Bronchial epithelial cell (primary cell): ENCODE results near the gene PMPCA. TPM values are rescaled to one million over a fixed set of nuclear protein-coding genes. Genes with fewer than 3 reads are reported as not detected.

ENCODE experiments used
- DNase-seq: peaks from one replicate; pipeline ENCODE4 v3.0.0-alpha.2; 2010; ENCODE audit warnings: low read depth
- FAIRE-seq: peaks from 2 replicates; lab custom pipeline; 2011; peaks lifted over from hg19 to GRCh38; lab: Jason Lieb, UNC
- H3K27me3 ChIP-seq: 2 replicates; pipeline ENCODE4 v1.5.1; 2011; ENCODE audit warnings: low read length; ENCODE audit not compliant: control insufficient read depth, insufficient read depth
- H3K36me3 ChIP-seq: 2 replicates; pipeline ENCODE4 v1.5.1; 2011; ENCODE audit warnings: low read length; ENCODE audit not compliant: control insufficient read depth, insufficient read depth
- H3K4me3 ChIP-seq: 2 replicates; pipeline ENCODE4 v1.5.1; 2011; ENCODE audit warnings: mild to moderate bottlenecking, low read depth, low read length, control low read depth
- CTCF ChIP-seq: IDR thresholded peaks from 2 replicates; pipeline ENCODE4 v1.5.1; 2011; ENCODE audit warnings: mild to moderate bottlenecking, moderate library complexity, low read length, control low read depth, inconsistent platforms; ENCODE audit not compliant: insufficient read depth, severe bottlenecking
- total RNA-seq: library from RNA; depleted of rRNA; stranded (reverse); fragments of >200 nt; gene quantifications from 2 replicates; pipeline ENCODE4 v1.2.1, GENCODE V29; 2014

The PMPCA gene
- total RNA-seq, 1 donor from 2014 or later, result 43.2 TPM

- H3K27me3 ChIP-seq, result no peaks in the 10 kb centered on the region
Measured at GRCh38 chr9:136372006-136372405, 38.5 kb upstream of the PMPCA start.

GRCh38 chr9:136372561-136373299 is 37.7 kb upstream of the PMPCA start:
- Histone ChIP-seq H3K27me3 (no peaks in the 10 kb centered on the region), H3K36me3 (peaks cover 6% of the 10 kb centered on the region), H3K4me3 (no peak overlapping the region)
- DNase-seq, result peak; percentile 36
- FAIRE-seq, result no peak
- TF ChIP-seq CTCF, result no peak

More at GRCh38 chr9:136372006-136372405, 38.5 kb upstream of the PMPCA start:
- Histone ChIP-seq H3K4me3 (no peak overlapping the region), H3K36me3 (peaks cover 4% of the 10 kb centered on the region)
- TF ChIP-seq CTCF, result no peak
- DNase-seq, result no peak
- FAIRE-seq, result no peak

DNA sequence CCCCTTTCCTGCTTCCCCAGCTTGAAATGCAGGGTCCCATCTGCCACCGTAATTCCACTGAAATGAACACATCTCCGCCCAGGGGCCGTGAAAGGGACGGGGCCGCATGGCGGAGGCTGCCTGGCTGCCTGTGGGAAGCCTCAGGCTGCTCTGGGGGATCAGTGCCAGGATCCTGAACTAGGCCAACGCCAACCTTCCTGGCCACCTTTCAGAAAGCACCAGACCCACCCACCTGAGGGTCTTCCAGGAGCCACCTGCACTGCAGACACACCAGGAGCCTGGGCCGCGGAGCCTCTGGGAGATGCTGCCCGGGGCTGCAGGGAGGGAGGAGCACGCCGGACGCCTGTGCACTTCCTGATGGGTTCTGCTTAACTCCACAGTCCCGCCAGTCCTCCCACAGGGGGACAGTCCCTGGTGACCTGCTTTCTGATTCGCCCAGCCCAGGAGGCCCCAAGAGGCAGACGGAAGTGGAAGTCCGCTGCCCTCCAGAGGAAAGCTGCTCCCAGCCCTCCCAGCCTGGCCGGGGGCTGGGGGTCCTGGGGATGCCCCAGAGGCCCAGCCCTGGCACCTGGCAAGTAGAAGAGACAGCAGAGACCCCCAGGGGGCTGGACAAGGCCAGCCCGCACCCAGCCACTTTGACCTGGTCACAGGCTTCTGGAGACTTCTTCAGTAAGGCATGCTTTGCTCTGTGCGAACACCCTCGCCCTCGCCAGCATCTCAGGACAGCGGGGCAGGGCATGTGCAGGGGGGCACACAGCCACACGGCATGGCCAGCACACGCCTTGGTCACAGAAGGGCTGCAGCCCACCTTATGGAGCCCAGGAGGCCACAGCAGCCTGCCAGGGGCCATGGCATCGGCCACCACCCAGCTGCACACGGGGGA is 36.9 kb upstream of the PMPCA start, which contains the start of gene CARD9:
Gene CARD9 (minus strand): TSS at position 370 of the 883 bp plus-strand sequence. CDS start 1,591 bp downstream, outside the sequence.
- Histone ChIP-seq H3K27me3 (no peaks in the 10 kb centered on the region), H3K4me3 (no peak within 1 kb of the TSS), H3K36me3 (peaks cover 8% of the 10 kb centered on the region)
- FAIRE-seq (no peak), DNase-seq (no peak)
- no peak for TF ChIP-seq CTCF

DNA sequence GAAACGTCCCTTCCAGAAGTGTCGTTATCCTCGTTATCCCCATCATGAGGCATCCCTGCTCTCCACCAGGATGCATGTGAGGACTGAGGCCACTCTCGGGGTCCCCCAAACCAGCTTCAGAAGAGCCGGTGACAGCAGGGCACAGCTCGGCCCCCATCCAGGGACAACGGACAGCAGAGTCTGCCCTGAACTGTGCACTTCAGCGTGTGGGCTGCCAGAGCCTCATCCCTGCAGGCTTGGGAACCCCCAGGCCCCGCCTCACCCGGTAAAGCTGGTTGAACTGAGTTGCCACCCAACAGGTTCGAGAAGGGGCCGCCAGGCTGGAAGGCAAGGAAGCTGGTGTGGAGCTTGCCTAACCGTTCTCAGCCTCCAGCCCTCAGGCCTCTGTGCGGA is 36.3 kb upstream of the PMPCA start:
- Histone ChIP-seq H3K27me3 (no peaks in the 10 kb centered on the region), H3K36me3 (peaks cover 12% of the 10 kb centered on the region), H3K4me3 (no peak overlapping the region)
- no peak for DNase-seq
- TF ChIP-seq CTCF, result no peak
- FAIRE-seq, result peak; percentile 7

DNA sequence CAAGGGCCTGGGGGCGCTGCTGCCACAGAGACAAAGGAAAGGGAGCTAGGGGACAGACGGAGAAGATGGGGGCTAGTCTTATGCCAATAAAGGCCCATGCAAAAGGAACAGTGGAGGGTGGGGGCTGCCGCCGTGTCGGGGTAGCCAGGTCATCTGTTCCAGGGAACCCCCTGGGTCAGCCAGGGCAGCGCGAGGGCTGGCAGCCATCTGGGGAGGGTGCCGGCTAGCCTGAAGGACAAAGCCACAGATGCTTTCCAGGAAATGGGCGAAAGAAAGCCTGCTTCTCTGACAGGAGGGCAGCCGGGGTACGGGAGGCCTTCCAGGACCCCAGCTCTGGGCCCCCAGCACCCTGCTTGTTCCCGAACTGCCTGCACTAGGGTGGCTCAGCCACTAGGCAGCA is 35.4 kb upstream of the PMPCA start:
- TF ChIP-seq CTCF, result no peak
- Histone ChIP-seq H3K4me3 (no peak overlapping the region), H3K36me3 (peaks cover 16% of the 10 kb centered on the region), H3K27me3 (no peaks in the 10 kb centered on the region)
- DNase-seq (no peak), FAIRE-seq (no peak)
